Inflammatory macrophage treated with lipopolysaccharide for 1 hour (primary cell): ENCODE data around the gene EIF1B.

Source experiments
- DNase-seq, 2 donors: peaks; one replicate each; pipeline ENCODE4 v3.0.0-alpha.2; 2020 to 2022

The EIF1B gene

DNA sequence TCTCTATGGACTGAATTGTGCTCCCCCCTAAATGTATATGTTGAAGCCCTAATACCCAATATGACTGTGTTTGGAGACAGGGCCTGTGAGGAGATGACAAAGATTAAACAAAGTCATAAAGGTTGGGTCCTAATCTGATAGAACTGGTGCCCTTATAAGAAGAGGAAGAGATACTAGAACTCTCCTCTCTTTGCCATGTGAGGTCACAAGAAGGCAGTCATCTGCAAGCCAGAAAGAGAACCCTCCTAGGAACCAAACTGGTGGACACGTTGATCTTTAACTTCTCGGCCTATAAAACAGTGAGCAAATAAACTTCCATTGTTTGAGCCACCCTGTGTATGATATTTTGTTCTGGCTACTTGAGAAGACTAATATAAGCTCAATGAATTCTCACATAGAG lies 45.9 kb downstream of the EIF1B start:
- no peak for DNase-seq

DNA sequence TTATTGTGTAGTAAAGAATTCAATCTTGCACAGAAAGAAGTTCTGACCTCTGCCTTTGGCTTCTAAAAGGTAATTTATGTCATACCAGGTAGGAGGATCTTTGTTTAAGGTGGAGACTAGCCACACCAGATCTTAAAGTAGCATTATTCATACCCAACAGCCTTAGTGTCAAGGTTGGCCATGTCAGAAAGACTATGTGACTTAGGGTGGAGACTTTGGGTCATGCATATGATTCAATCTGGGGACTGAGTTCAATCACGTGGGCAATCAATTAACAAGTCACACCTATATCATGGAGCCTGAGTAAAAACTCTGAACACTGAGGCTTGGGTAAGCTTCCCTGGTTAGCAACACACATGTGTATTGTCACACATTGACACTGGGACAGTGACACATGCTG lies 48.9 kb downstream of the EIF1B start:
- DNase-seq = no peak
